Osteoblast (primary cell): Measurements from ENCODE around the gene SKOR2. TPM values are rescaled to one million over a fixed set of nuclear protein-coding genes. Genes with fewer than 3 reads are reported as not detected.
"Not testable (repeated sequence)": the region's sequence is repeated elsewhere in the genome, so short reads cannot be mapped to it uniquely, and the experiment has no call there.

ENCODE experiments used
- DNase-seq: peaks from one replicate; pipeline ENCODE4 v3.0.0; 2011; ENCODE audit warnings: low spot score, mixed read lengths; ENCODE audit not compliant: insufficient read length; ENCODE audit errors: missing footprints
- H2AFZ ChIP-seq: 2 replicates; pipeline ENCODE4 v1.6.0; 2011; ENCODE audit warnings: mild to moderate bottlenecking, low read length
- H3K27ac ChIP-seq: 2 replicates; pipeline ENCODE4 v1.5.1; 2011; ENCODE audit warnings: mild to moderate bottlenecking, low read depth, low read length, moderate library complexity
- H3K27me3 ChIP-seq: 2 replicates; pipeline ENCODE4 v1.6.0; 2012; ENCODE audit warnings: mild to moderate bottlenecking, control low read depth, inconsistent platforms, low read length, moderate library complexity; ENCODE audit not compliant: insufficient read depth
- H3K36me3 ChIP-seq: 2 replicates; pipeline ENCODE4 v1.5.1; 2011; ENCODE audit warnings: mild to moderate bottlenecking, low read length, control low read depth, moderate library complexity; ENCODE audit not compliant: insufficient read depth
- H3K4me1 ChIP-seq: 2 replicates; pipeline ENCODE4 v1.5.1; 2011; ENCODE audit warnings: mild to moderate bottlenecking, low read length, control low read depth, moderate library complexity; ENCODE audit not compliant: insufficient read depth
- H3K4me2 ChIP-seq: 2 replicates; pipeline ENCODE4 v1.6.0; 2011; ENCODE audit warnings: mild to moderate bottlenecking, low read length; ENCODE audit not compliant: insufficient read depth
- H3K4me3 ChIP-seq: fragments of 200-600 bp; sonication (generic); 3 replicates; pipeline ENCODE4 v1.5.1; 2012; ENCODE audit warnings: mild to moderate bottlenecking, low read length, inconsistent platforms; ENCODE audit not compliant: insufficient read depth
- H3K79me2 ChIP-seq: 2 replicates; pipeline ENCODE4 v1.6.0; 2012; ENCODE audit warnings: mild to moderate bottlenecking, low read length, control low read depth, inconsistent platforms; ENCODE audit not compliant: insufficient read depth
- H3K9me3 ChIP-seq: 2 replicates; pipeline ENCODE4 v1.5.1; 2011; ENCODE audit warnings: low read depth, low read length, control low read depth
- H4K20me1 ChIP-seq: 2 replicates; pipeline ENCODE4 v1.6.0; 2012; ENCODE audit warnings: mild to moderate bottlenecking, low read length, control low read depth; ENCODE audit not compliant: insufficient read depth
- CTCF ChIP-seq: IDR thresholded peaks from 2 replicates; pipeline ENCODE4 v1.5.1; 2011; ENCODE audit warnings: mild to moderate bottlenecking, low read depth, low read length, moderate library complexity; ENCODE audit errors: extremely low read depth
- total RNA-seq: library from RNA; depleted of rRNA; stranded (reverse); fragments of >200 nt; gene quantifications from 2 replicates; pipeline ENCODE4 v1.2.3, GENCODE V29; 2012

SKOR2 gene
- total RNA-seq, 1 donor, result not detected

GRCh38 chr18:47191961-47192360, 59.5 kb downstream of the SKOR2 start:
- Histone ChIP-seq H3K4me3 (no peak overlapping the region), H3K79me2 (no peaks in the 10 kb centered on the region), H3K27ac (no peak overlapping the region), H3K4me2 (no peak overlapping the region), H3K9me3 (no peaks in the 10 kb centered on the region), H3K4me1 (no peaks in the 10 kb centered on the region), H4K20me1 (no peaks in the 10 kb centered on the region), H2AFZ (no peak overlapping the region), H3K36me3 (no peaks in the 10 kb centered on the region), H3K27me3 (no peaks in the 10 kb centered on the region)
- TF ChIP-seq CTCF, result no peak
- no peak for DNase-seq

GRCh38 chr18:47187721-47188120, 63.7 kb downstream of the SKOR2 start:
- Histone ChIP-seq H3K4me1 (no peaks in the 10 kb centered on the region), H2AFZ (no peak overlapping the region), H3K27me3 (no peaks in the 10 kb centered on the region), H3K4me3 (no peak overlapping the region), H3K4me2 (no peak overlapping the region), H4K20me1 (no peaks in the 10 kb centered on the region), H3K36me3 (no peaks in the 10 kb centered on the region), H3K27ac (no peak overlapping the region), H3K79me2 (no peaks in the 10 kb centered on the region), H3K9me3 (no peaks in the 10 kb centered on the region)
- DNase-seq, result no peak
- no peak for TF ChIP-seq CTCF

GRCh38 chr18:47184419-47185050, 66.9 kb downstream of the SKOR2 start:
- no peak for TF ChIP-seq CTCF
- no peak for DNase-seq
- Histone ChIP-seq H3K27ac (no peak overlapping the region), H2AFZ (no peak overlapping the region), H3K9me3 (no peaks in the 10 kb centered on the region), H4K20me1 (no peaks in the 10 kb centered on the region), H3K4me3 (no peak overlapping the region), H3K4me2 (no peak overlapping the region), H3K4me1 (no peaks in the 10 kb centered on the region), H3K27me3 (no peaks in the 10 kb centered on the region), H3K36me3 (no peaks in the 10 kb centered on the region), H3K79me2 (no peaks in the 10 kb centered on the region)

- DNase-seq, H3K36me3 ChIP-seq, H3K27me3 ChIP-seq: not testable (repeated sequence)
Observed at GRCh38 chr18:47182156-47182555, 69.3 kb downstream of the SKOR2 start.

More at GRCh38 chr18:47182156-47182555, 69.3 kb downstream of the SKOR2 start:
- not testable (repeated sequence) for H3K27ac ChIP-seq, H2AFZ ChIP-seq, H3K9me3 ChIP-seq, H3K79me2 ChIP-seq, H4K20me1 ChIP-seq, H3K4me1 ChIP-seq, H3K4me2 ChIP-seq, H3K4me3 ChIP-seq
